HCT116 (cell line): ENCODE data around the gene GLRA2. TPM values are rescaled to one million over a fixed set of nuclear protein-coding genes. Genes with fewer than 3 reads are reported as not detected.

Source experiments
- ATAC-seq: fragments of 200-7000 bp; cut with Tn5 transposase; 2 replicates; pipeline ENCODE4 v1.9.1; 2020; ENCODE audit warnings: mild to moderate bottlenecking, moderate library complexity
- BruUV-seq: library from RNA; stranded (reverse); fragments of 400-500 nt; replicated peaks from 2 replicates; lab custom pipeline; 2021; lab: Mats Ljungman, UMichigan
- CTCF ChIA-PET: fragments of 300-600 bp; sonication (Branson Sonifier 250); formaldehyde crosslinking; loops from one replicate; lab custom pipeline; 2021; ENCODE audit warnings: antibody characterized with exemption; lab: Charles Lee
- POLR2A ChIA-PET: fragments of 300-600, 350-600 bp; sonication (Branson Sonifier 250); formaldehyde crosslinking; loops from one replicate; lab custom pipeline; 2021; ENCODE audit warnings: antibody characterized with exemption; lab: Charles Lee
- RAD21 ChIA-PET, 2 experiments: fragments of 300-600 bp; sonication (Branson Sonifier 250); formaldehyde crosslinking; loops; one replicate each; lab custom pipeline; 2023; ENCODE audit warnings: low total read pairs in 2 of 2; ENCODE audit not compliant: uncharacterized antibody in 2 of 2, unreplicated experiment in 2 of 2, low non-redundant PET in 1 of 2; lab: Charles Lee
- DNase-seq: peaks from one replicate; pipeline ENCODE4 v3.0.0-alpha.2; 2010; ENCODE audit warnings: low read depth, low spot score
- H2AFZ ChIP-seq: fragments of 200-600 bp; shearing (Covaris generic), sonication (generic); 2 replicates; pipeline ENCODE4 v1.6.1; 2017; ENCODE audit warnings: low read depth, mixed run types, mixed read lengths, antibody characterized with exemption, low read length; ENCODE audit not compliant: poor library complexity, severe bottlenecking
- H3K27ac ChIP-seq: 2 replicates; pipeline ENCODE4 v1.5.1; 2012; ENCODE audit warnings: low read depth, low read length
- H3K27me3 ChIP-seq: fragments of 200-600 bp; sonication (generic); 2 replicates; pipeline ENCODE4 v1.6.1; 2016; ENCODE audit warnings: mixed run types, low read length, mixed read lengths; ENCODE audit not compliant: insufficient read depth
- H3K36me3 ChIP-seq, 2 experiments: fragments of 200-500 bp in 1 of 2; fragments of 200-600 bp in 1 of 2; sonication (Bioruptor generic) in 1 of 2; sonication (generic) in 1 of 2; 2 replicates each; pipeline versions ENCODE4 v1.5.1 to v1.6.1; 2014 to 2016; ENCODE audit warnings: low read length in 2 of 2, inconsistent platforms in 1 of 2, mixed read lengths in 1 of 2, mixed run types in 1 of 2; ENCODE audit not compliant: insufficient read depth in 2 of 2, control insufficient read depth in 1 of 2
- H3K4me1 ChIP-seq, 2 experiments: fragments of 200-600 bp in 1 of 2; sonication (generic) in 1 of 2; 2 replicates each; pipeline versions ENCODE4 v1.5.1 to v1.6.1; 2012 to 2017; ENCODE audit warnings: low read length in 2 of 2, inconsistent platforms in 1 of 2, mild to moderate bottlenecking in 1 of 2, mixed read lengths in 1 of 2, mixed run types in 1 of 2, moderate library complexity in 1 of 2; ENCODE audit not compliant: insufficient read depth in 2 of 2, control insufficient read depth in 1 of 2
- H3K4me2 ChIP-seq: fragments of 200-600 bp; sonication (generic); 2 replicates; pipeline ENCODE4 v1.6.1; 2017; ENCODE audit warnings: mixed run types, low read length, mixed read lengths
- H3K4me3 ChIP-seq, 2 experiments: fragments of 200-600 bp in 1 of 2; sonication (generic) in 1 of 2; replicated peaks in 1 of 2; 2 replicates each; pipeline ENCODE4 v1.5.1; 2011 to 2016; ENCODE audit warnings: low read length in 2 of 2, control low read depth in 1 of 2, low read depth in 1 of 2, mild to moderate bottlenecking in 1 of 2, mixed read lengths in 1 of 2, mixed run types in 1 of 2
- H3K79me2 ChIP-seq: fragments of 200-600 bp; sonication (generic); 2 replicates; pipeline ENCODE4 v1.6.1; 2017; ENCODE audit warnings: mild to moderate bottlenecking, mixed run types, low read length, moderate library complexity, mixed read lengths; ENCODE audit not compliant: insufficient read depth
- H3K9ac ChIP-seq: fragments of 200-600 bp; sonication (generic); 2 replicates; pipeline ENCODE4 v1.6.1; 2016; ENCODE audit warnings: low read length, mixed read lengths
- H3K9me2 ChIP-seq: fragments of 200-600 bp; sonication (generic), shearing (Covaris generic); 2 replicates; pipeline ENCODE4 v1.6.1; 2017; ENCODE audit warnings: mixed run types, mild to moderate bottlenecking, moderate library complexity; ENCODE audit not compliant: insufficient read depth
- H3K9me3 ChIP-seq, 2 experiments: fragments of 200-500 bp in 1 of 2; fragments of 200-600 bp in 1 of 2; sonication (Bioruptor generic) in 1 of 2; sonication (generic) in 1 of 2; 2 replicates each; pipeline ENCODE4 v1.6.1; 2014 to 2017; ENCODE audit warnings: low read length in 2 of 2, mixed read lengths in 2 of 2, inconsistent platforms in 1 of 2, low read depth in 1 of 2, mild to moderate bottlenecking in 1 of 2, mixed run types in 1 of 2, moderate library complexity in 1 of 2; ENCODE audit not compliant: control insufficient read depth in 1 of 2, insufficient read depth in 1 of 2
- H4K20me1 ChIP-seq: fragments of 200-600 bp; sonication (generic), shearing (Covaris generic); 2 replicates; pipeline ENCODE4 v1.6.1; 2017; ENCODE audit warnings: mixed run types, mild to moderate bottlenecking, moderate library complexity; ENCODE audit not compliant: insufficient read depth
- CBX3 ChIP-seq: IDR thresholded peaks from 2 replicates; pipeline ENCODE4 v1.6.1; 2012; ENCODE audit warnings: low read depth
- EGR1 ChIP-seq: IDR thresholded peaks from 2 replicates; pipeline ENCODE4 v1.6.1; 2012; ENCODE audit warnings: low read depth
- EZH2 ChIP-seq: fragments of 200-600 bp; sonication (generic); IDR thresholded peaks from 2 replicates; pipeline ENCODE4 v1.6.1; 2017; ENCODE audit warnings: antibody characterized with exemption, mixed run types
- EZH2phosphoT487 ChIP-seq: fragments of 200-600 bp; IDR thresholded peaks from 2 replicates; pipeline ENCODE4 v1.6.1; 2018; ENCODE audit warnings: antibody characterized with exemption, borderline replicate concordance
- FOSL1 ChIP-seq: IDR thresholded peaks from 2 replicates; pipeline ENCODE4 v1.6.1; 2012; ENCODE audit warnings: low read depth
- POLR2A ChIP-seq: IDR thresholded peaks from 2 replicates; pipeline ENCODE4 v1.7.0; 2011; ENCODE audit warnings: borderline replicate concordance; ENCODE audit not compliant: insufficient read depth, insufficient read length; ENCODE audit errors: extremely low read depth
- POLR2AphosphoS5 ChIP-seq: IDR thresholded peaks from 2 replicates; pipeline ENCODE4 v1.6.1; 2011; ENCODE audit warnings: mild to moderate bottlenecking, low read depth, low read length, moderate library complexity
- RAD21 ChIP-seq: IDR thresholded peaks from 2 replicates; pipeline ENCODE4 v1.6.1; 2012; ENCODE audit warnings: low read depth, mild to moderate bottlenecking
- SIN3A ChIP-seq: IDR thresholded peaks from 2 replicates; pipeline ENCODE4 v1.6.1; 2012; ENCODE audit warnings: low read depth
- SP1 ChIP-seq: IDR thresholded peaks from 2 replicates; pipeline ENCODE4 v1.6.1; 2012; ENCODE audit warnings: low read depth
- SRF ChIP-seq: IDR thresholded peaks from 2 replicates; pipeline ENCODE4 v1.6.1; 2012; ENCODE audit warnings: low read depth
- YY1 ChIP-seq: IDR thresholded peaks from 2 replicates; pipeline ENCODE4 v1.6.1; 2011; ENCODE audit warnings: low read length, low read depth, moderate library complexity, mild to moderate bottlenecking; ENCODE audit not compliant: insufficient replicate concordance; ENCODE audit errors: extremely low read depth
- ZFX ChIP-seq: fragments of 450-650 bp; IDR thresholded peaks from 2 replicates; pipeline ENCODE4 v1.6.1; 2017
- ZNF274 ChIP-seq: fragments of 200-500 bp; sonication (Bioruptor generic); IDR thresholded peaks from 2 replicates; pipeline ENCODE4 v1.6.1; 2014; ENCODE audit warnings: mild to moderate bottlenecking, low read depth, low read length, inconsistent platforms
- intact Hi-C: fragments of 100-400 bp; cut with micrococcal nuclease; formaldehyde crosslinking; loops from 2 replicates; pipeline ENCODE4 v1.10.0; 2022
- total RNA-seq: library from RNA; stranded (reverse); gene quantifications from one replicate; pipeline ENCODE4 v1.2.1, GENCODE V29; 2021; ENCODE audit not compliant: unreplicated experiment
- TF ChIP-seq, protein P1 (sequence below): IDR thresholded peaks from 2 replicates; pipeline ENCODE4 v1.6.1; 2012; ENCODE audit warnings: low read depth
- TF ChIP-seq, protein P2 (sequence below): IDR thresholded peaks from 2 replicates; pipeline ENCODE4 v1.6.1; 2012
- TF ChIP-seq, protein P3 (sequence below): IDR thresholded peaks from 2 replicates; pipeline ENCODE4 v1.6.1; 2012
- TF ChIP-seq, protein P4 (sequence below), 3 experiments: fragments of 200-600 bp in 1 of 3; sonication (generic) in 1 of 3; IDR thresholded peaks in 2 of 3; conservative IDR thresholded peaks in 1 of 3; 2 replicates each; pipeline ENCODE4 v1.5.1; 2012 to 2017; ENCODE audit warnings: low read depth in 2 of 3, low read length in 2 of 3, antibody characterized with exemption in 1 of 3, borderline replicate concordance in 1 of 3, control low read depth in 1 of 3, mild to moderate bottlenecking in 1 of 3, mixed read lengths in 1 of 3, mixed run types in 1 of 3, moderate library complexity in 1 of 3; ENCODE audit not compliant: insufficient read depth in 1 of 3
- TF ChIP-seq, protein P5 (sequence below): IDR thresholded peaks from 2 replicates; pipeline ENCODE4 v1.6.1; 2011; ENCODE audit warnings: mild to moderate bottlenecking, low read length, moderate library complexity; ENCODE audit not compliant: insufficient replicate concordance; ENCODE audit errors: extremely low read depth

Gene GLRA2
- total RNA-seq, 1 experiment from 2014 or later: not detected

DNA sequence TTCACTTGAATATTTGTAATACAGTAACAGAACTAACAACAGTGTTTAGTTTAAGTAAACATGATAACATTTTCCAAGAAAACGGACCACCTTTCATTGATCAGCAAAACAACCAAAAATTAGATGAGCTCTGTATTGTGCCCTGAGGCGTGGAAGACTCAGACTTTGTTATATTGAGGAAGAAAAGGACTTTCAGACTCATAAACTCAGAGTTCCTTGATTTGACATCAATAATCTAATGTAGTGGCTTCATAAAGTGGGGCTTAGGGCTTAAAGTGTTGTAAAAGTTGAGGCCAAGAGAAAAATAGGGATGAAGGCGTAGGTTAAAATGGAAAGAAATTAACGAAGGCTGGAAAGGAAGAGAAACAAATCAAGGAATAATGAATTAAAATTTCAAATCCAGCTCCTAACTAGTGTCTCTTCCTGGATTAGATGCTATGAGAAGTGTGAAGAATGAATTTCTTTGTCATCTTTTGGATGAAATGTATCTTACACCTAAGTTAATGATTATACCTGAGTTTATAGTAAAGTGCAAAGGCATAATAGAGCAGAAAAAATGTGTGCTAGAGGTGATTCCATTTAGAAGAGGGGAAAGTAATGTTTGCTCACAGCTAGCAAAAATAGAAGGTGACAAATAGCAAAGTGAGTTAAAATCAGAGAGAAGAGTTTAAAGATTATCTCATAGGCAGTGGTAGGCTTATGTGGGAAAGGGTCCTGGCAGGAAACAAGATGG, 19.8 kb upstream of the GLRA2 start:
- Histone ChIP-seq H3K27me3 (no peaks in the 10 kb centered on the region), H4K20me1 (no peaks in the 10 kb centered on the region), H3K9ac (no peak overlapping the region), H3K4me2 (no peak overlapping the region), H3K27ac (no peak overlapping the region), H3K9me2 (no peaks in the 10 kb centered on the region), H3K4me3 (no peak overlapping the region), H3K36me3 (no peaks in the 10 kb centered on the region), H3K4me1 (no peaks in the 10 kb centered on the region), H3K9me3 (no peaks in the 10 kb centered on the region), H3K79me2 (no peaks in the 10 kb centered on the region), H2AFZ (no peak overlapping the region)
- CTCF ChIA-PET: no interaction called here
- DNase-seq (no peak), ATAC-seq (no peak)
- TF ChIP-seq EZH2 (no peak), SP1 (no peak), EGR1 (no peak), FOSL1 (no peak), YY1 (no peak), ZNF274 (no peak), CBX3 (no peak), EZH2phosphoT487 (no peak), RAD21 (no peak), POLR2AphosphoS5 (no peak), POLR2A (no peak), SRF (no peak), SIN3A (no peak), ZFX (no peak)
- TF ChIP-seq, protein P1, sequence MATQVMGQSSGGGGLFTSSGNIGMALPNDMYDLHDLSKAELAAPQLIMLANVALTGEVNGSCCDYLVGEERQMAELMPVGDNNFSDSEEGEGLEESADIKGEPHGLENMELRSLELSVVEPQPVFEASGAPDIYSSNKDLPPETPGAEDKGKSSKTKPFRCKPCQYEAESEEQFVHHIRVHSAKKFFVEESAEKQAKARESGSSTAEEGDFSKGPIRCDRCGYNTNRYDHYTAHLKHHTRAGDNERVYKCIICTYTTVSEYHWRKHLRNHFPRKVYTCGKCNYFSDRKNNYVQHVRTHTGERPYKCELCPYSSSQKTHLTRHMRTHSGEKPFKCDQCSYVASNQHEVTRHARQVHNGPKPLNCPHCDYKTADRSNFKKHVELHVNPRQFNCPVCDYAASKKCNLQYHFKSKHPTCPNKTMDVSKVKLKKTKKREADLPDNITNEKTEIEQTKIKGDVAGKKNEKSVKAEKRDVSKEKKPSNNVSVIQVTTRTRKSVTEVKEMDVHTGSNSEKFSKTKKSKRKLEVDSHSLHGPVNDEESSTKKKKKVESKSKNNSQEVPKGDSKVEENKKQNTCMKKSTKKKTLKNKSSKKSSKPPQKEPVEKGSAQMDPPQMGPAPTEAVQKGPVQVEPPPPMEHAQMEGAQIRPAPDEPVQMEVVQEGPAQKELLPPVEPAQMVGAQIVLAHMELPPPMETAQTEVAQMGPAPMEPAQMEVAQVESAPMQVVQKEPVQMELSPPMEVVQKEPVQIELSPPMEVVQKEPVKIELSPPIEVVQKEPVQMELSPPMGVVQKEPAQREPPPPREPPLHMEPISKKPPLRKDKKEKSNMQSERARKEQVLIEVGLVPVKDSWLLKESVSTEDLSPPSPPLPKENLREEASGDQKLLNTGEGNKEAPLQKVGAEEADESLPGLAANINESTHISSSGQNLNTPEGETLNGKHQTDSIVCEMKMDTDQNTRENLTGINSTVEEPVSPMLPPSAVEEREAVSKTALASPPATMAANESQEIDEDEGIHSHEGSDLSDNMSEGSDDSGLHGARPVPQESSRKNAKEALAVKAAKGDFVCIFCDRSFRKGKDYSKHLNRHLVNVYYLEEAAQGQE: no peak
- TF ChIP-seq, protein P2, sequence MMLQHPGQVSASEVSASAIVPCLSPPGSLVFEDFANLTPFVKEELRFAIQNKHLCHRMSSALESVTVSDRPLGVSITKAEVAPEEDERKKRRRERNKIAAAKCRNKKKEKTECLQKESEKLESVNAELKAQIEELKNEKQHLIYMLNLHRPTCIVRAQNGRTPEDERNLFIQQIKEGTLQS: no peak
- TF ChIP-seq, protein P3, sequence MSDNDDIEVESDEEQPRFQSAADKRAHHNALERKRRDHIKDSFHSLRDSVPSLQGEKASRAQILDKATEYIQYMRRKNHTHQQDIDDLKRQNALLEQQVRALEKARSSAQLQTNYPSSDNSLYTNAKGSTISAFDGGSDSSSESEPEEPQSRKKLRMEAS: no peak
- TF ChIP-seq, protein P4, sequence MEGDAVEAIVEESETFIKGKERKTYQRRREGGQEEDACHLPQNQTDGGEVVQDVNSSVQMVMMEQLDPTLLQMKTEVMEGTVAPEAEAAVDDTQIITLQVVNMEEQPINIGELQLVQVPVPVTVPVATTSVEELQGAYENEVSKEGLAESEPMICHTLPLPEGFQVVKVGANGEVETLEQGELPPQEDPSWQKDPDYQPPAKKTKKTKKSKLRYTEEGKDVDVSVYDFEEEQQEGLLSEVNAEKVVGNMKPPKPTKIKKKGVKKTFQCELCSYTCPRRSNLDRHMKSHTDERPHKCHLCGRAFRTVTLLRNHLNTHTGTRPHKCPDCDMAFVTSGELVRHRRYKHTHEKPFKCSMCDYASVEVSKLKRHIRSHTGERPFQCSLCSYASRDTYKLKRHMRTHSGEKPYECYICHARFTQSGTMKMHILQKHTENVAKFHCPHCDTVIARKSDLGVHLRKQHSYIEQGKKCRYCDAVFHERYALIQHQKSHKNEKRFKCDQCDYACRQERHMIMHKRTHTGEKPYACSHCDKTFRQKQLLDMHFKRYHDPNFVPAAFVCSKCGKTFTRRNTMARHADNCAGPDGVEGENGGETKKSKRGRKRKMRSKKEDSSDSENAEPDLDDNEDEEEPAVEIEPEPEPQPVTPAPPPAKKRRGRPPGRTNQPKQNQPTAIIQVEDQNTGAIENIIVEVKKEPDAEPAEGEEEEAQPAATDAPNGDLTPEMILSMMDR (IDR thresholded peaks at IDR 0.05 in 2 of 3, conservative IDR thresholded peaks at IDR 0.05 in 1 of 3; ENCODE audit: borderline replicate concordance in 1 of 3, insufficient read depth in 1 of 3, low read depth in 2 of 3, low read length in 2 of 3): no peak
- TF ChIP-seq, protein P5, sequence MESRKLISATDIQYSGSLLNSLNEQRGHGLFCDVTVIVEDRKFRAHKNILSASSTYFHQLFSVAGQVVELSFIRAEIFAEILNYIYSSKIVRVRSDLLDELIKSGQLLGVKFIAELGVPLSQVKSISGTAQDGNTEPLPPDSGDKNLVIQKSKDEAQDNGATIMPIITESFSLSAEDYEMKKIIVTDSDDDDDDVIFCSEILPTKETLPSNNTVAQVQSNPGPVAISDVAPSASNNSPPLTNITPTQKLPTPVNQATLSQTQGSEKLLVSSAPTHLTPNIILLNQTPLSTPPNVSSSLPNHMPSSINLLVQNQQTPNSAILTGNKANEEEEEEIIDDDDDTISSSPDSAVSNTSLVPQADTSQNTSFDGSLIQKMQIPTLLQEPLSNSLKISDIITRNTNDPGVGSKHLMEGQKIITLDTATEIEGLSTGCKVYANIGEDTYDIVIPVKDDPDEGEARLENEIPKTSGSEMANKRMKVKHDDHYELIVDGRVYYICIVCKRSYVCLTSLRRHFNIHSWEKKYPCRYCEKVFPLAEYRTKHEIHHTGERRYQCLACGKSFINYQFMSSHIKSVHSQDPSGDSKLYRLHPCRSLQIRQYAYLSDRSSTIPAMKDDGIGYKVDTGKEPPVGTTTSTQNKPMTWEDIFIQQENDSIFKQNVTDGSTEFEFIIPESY: no peak
- POLR2A ChIA-PET: no interaction called here
- no TSS peak for BruUV-seq
- RAD21 ChIA-PET: no interaction called here
- intact Hi-C loops: no loop called here
